Ectodermal cell (in vitro differentiated cells): ENCODE measurements around the gene LRRC32.
"Not testable (repeated sequence)": the region's sequence is repeated elsewhere in the genome, so short reads cannot be mapped to it uniquely, and the experiment has no call there.

Source experiments
- H3K27ac ChIP-seq: 2 replicates; pipeline ENCODE4 v1.7.0; 2013; ENCODE audit warnings: mild to moderate bottlenecking, low read depth, low read length; ENCODE audit not compliant: insufficient read depth, poor library complexity, severe bottlenecking
- H3K27me3 ChIP-seq: 2 replicates; pipeline ENCODE4 v1.7.0; 2013; ENCODE audit warnings: mild to moderate bottlenecking, low read length; ENCODE audit not compliant: insufficient read depth, control insufficient read depth, poor library complexity, severe bottlenecking
- H3K36me3 ChIP-seq: one replicate; pipeline ENCODE4 v1.7.0; 2013; ENCODE audit warnings: low read length; ENCODE audit not compliant: control insufficient read depth, insufficient read depth
- H3K4me1 ChIP-seq: one replicate; pipeline ENCODE4 v1.7.0; 2013; ENCODE audit warnings: low read length; ENCODE audit not compliant: control insufficient read depth, insufficient read depth
- H3K4me3 ChIP-seq: 2 replicates; pipeline ENCODE4 v1.7.0; 2013; ENCODE audit warnings: low read depth, low read length, control low read depth; ENCODE audit not compliant: insufficient read depth
- H3K9me3 ChIP-seq: 2 replicates; pipeline ENCODE4 v1.7.0; 2013; ENCODE audit warnings: mild to moderate bottlenecking, low read length, moderate library complexity; ENCODE audit not compliant: control insufficient read depth
- WGBS, 2 experiments: methylation state at CpG; one replicate each; pipeline ENCODE4 v1.1.7; 2013; ENCODE audit warnings: missing lambda C conversion rate in 2 of 2; 5-methylcytosine and 5-hydroxymethylcytosine counted together

Gene LRRC32

DNA sequence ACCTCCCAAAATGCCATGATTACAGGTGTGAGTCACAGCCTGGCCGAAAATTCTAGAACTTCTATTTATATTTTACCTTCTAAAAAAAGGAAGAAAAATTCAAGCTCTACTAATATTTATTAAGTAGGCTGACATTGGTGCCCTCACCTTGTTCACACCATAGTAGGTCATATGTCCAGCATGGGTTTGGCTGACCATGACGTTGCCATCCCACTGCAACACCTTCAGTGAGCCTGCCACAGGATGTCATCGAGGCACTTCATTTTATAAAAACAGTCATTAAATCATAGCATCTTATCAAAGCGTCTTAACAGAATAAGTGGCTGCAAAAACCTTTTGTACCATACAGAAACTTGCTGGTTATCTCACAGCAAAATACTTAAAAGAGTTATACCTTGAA, 58.3 kb downstream of the LRRC32 start:
- Histone ChIP-seq H3K27me3 (no peaks in the 10 kb centered on the region), H3K4me1 (peaks cover 9% of the 10 kb centered on the region), H3K9me3 (no peaks in the 10 kb centered on the region), H3K27ac (no peak overlapping the region), H3K4me3 (no peak overlapping the region), H3K36me3 (no peaks in the 10 kb centered on the region)
- WGBS, 2 experiments, result 93 to 95% methylated on average over 3 to 4 of the region's 4 CpGs

DNA sequence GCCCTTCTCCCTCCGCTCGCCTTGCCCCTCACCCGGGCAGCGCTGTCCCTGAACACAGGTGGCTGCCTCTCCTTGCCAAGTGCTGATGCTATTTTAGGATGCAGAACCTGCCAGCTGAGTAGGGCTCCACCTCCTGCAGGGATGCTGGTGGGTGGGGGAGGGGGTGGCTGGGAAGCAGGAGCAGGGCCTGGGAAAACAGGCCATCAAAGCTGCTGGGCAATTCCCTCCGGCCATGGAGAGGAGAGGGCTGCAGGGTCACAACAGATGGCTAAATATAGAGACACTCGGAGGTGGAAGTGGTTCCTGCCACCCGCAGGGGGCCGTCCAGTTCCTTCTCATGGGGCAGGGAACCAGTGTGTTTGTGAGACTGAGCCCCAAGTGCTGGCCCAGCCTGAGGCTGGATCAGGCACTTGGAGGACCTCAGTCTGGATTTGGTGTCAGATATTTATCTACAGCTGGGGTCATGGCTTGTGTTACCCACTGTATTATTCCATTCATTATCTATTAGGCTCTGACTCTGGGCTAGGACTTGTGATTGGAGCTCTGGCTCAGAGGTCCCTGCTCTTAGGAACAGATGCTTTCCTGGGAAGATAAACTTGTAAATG, 59.6 kb downstream of the LRRC32 start:
- H3K27ac ChIP-seq, result no peak overlapping the region
- WGBS, 2 experiments, result 74 to 75% methylated on average over 8 of the region's 8 CpGs
- H3K27me3 ChIP-seq, result no peaks in the 10 kb centered on the region

DNA sequence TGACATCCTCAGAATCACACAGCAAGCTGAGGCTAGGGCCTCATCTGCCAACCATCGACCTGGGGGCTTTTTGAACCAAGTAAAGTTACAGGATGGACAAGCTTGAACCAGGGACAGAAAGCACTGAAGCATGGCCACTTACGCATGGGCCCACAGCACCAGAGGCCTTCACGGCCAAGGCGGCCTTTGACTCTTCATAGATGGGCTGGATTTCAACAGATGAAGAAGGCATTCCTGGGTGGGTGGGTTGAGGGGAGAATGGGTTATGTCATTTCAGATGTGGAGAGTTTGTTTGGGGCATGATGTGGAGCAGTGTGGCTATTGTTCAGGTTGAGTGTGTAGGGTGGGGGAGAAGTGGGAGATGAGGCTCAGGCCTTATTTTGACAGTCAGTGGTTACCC, 60.2 kb downstream of the LRRC32 start:
- 93 to 95% methylated on average over 4 of the region's 4 CpGs for WGBS, 2 experiments
- Histone ChIP-seq H3K27me3 (no peaks in the 10 kb centered on the region), H3K36me3 (no peaks in the 10 kb centered on the region), H3K9me3 (no peaks in the 10 kb centered on the region), H3K27ac (no peak overlapping the region), H3K4me3 (no peak overlapping the region), H3K4me1 (peaks cover 9% of the 10 kb centered on the region)

More for the DNA sequence above, 59.6 kb downstream of the LRRC32 start:
- Histone ChIP-seq H3K4me3 (no peak overlapping the region), H3K4me1 (peaks cover 9% of the 10 kb centered on the region), H3K36me3 (no peaks in the 10 kb centered on the region), H3K9me3 (no peaks in the 10 kb centered on the region)

DNA sequence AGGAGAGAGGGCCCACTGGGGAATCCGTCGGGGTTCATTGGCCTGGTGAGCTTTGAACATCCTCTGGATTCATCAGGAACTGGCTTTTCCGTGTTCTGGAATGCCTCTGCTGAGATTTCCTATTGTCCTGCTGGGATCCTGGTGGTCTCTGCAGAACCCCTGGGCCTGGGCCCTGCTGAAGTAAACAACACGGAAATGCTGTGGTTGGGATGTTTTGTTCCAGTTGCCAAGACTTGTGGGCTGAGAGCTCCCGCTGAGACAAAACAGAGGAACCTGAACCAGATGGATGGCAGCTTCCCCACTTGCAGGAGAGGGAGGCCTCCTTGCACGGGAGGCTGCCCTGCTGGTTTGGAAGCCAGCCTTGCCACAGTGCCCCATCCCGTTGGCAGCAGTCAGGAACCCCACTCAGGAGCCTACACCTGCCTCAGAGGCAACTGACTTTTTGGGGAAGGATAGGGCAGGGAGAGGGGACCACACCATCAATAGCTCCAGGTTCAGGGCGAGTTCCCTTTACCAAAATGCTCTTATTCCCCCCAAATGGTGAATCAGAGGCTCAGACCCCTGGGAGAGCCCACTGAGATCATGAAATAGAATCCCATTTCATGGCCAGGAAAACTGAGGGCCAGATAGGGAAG, 60.7 kb downstream of the LRRC32 start:
- Histone ChIP-seq H3K36me3 (no peaks in the 10 kb centered on the region), H3K27ac (no peak overlapping the region), H3K4me3 (no peak overlapping the region), H3K9me3 (no peaks in the 10 kb centered on the region), H3K4me1 (peaks cover 9% of the 10 kb centered on the region), H3K27me3 (no peaks in the 10 kb centered on the region)
- WGBS, 2 experiments, result 40 to 43% methylated on average over 8 of the region's 8 CpGs

DNA sequence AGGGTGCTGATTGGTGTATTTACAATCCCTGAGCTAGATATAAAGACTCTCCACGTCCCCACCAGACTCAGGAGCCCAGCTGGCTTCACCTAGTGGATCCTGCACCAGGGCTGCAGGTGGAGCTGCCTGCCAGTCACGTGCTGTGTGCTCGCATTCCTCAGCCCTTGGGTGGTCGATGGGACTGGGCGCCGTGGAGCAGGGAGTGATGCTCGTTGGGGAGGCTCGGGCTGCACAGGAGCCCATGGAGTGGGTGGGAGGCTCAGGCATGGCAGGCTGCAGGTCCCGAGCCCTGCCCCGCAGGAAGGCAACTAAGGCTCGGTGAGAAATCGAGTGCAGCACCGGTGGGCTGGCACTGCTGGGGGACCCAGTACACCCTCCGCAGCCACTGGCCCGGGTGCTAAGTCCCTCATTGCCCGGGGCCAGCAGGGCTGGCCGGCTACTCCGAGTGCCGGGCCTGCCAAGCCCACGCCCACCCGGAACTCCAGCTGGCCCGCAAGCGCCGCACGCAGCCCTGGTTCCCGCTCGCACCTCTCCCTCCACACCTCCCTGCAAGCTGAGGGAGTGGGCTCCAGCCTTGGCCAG, 61.6 kb downstream of the LRRC32 start:
- H3K4me1 ChIP-seq, result peaks cover 13% of the 10 kb centered on the region
- not testable (repeated sequence) for H3K27ac ChIP-seq
- WGBS, 2 experiments, result 90 to 93% methylated on average over 26 to 27 of the region's 27 CpGs

DNA sequence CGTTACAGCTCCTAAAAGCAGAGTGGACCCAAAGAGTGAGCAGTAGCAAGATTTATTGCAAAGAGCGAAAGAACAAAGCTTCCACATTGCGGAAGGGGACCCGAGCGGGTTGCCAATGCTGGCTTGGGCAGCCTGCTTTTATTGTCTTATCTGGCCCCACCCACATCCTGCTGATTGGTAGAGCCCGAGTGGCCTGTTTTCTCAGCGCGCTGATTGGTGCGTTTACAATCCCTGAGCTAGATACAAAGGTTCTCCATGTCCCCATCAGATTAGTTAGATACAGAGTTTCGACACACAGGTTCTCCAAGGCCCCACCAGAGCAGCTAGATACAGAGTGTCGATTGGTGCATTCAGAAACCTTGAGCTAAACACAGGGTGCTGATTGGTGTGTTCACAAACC, 62.3 kb downstream of the LRRC32 start:
- H3K4me3 ChIP-seq, H3K9me3 ChIP-seq, H3K36me3 ChIP-seq, H3K27ac ChIP-seq, H3K27me3 ChIP-seq: not testable (repeated sequence)
- H3K4me1 ChIP-seq, result peaks cover 13% of the 10 kb centered on the region
- 93 to 96% methylated on average over 11 of the region's 11 CpGs for WGBS, 2 experiments

More for the DNA sequence above, 61.6 kb downstream of the LRRC32 start:
- not testable (repeated sequence) for H3K9me3 ChIP-seq, H3K27me3 ChIP-seq, H3K4me3 ChIP-seq, H3K36me3 ChIP-seq
